Lower lobe of right lung (tissue), 2 donors: ENCODE measurements around the gene B3GALT5. TPM values are rescaled to one million over a fixed set of nuclear protein-coding genes. Genes with fewer than 3 reads are reported as not detected.
"Not testable (repeated sequence)": the region's sequence is repeated elsewhere in the genome, so short reads cannot be mapped to it uniquely, and the experiment has no call there.

Experiments used
- ATAC-seq, 2 donors: fragments of 200-7000 bp; cut with Tn5 transposase; one replicate each; pipeline ENCODE4 v1.9.1; 2020 to 2022; ENCODE audit warnings: mild to moderate bottlenecking in 2 of 2, moderate library complexity in 2 of 2
- DNase-seq: peaks from one replicate; pipeline ENCODE4 v3.0.0-alpha.2; 2020
- H3K27ac ChIP-seq: fragments of 200-600 bp; one replicate; pipeline ENCODE4 v1.8.0; 2022
- H3K27me3 ChIP-seq: fragments of 200-600 bp; one replicate; pipeline ENCODE4 v1.8.0; 2022; ENCODE audit warnings: low read depth
- H3K36me3 ChIP-seq: fragments of 200-600 bp; one replicate; pipeline ENCODE4 v1.8.0; 2022; ENCODE audit warnings: mild to moderate bottlenecking
- H3K4me1 ChIP-seq: fragments of 200-600 bp; one replicate; pipeline ENCODE4 v1.8.0; 2022
- H3K4me3 ChIP-seq: fragments of 200-600 bp; one replicate; pipeline ENCODE4 v1.8.0; 2022; ENCODE audit warnings: mild to moderate bottlenecking
- H3K9me3 ChIP-seq: fragments of 200-600 bp; one replicate; pipeline ENCODE4 v1.8.0; 2022
- intact Hi-C: fragments of 100-400 bp; cut with DNase I; formaldehyde crosslinking; loops from one replicate; pipeline ENCODE4 v1.11.0; 2022
- total RNA-seq: library from RNA; stranded (reverse); fragmentation: NEBNext Ultra II Directional; extraction: Animal tissue kit (Norgen Biotek cat#: 25700); gene quantifications from one replicate; pipeline ENCODE4 v1.2.1, GENCODE V29; 2021
- TF ChIP-seq, protein P1 (sequence below): fragments of 200-600 bp; IDR thresholded peaks from one replicate; pipeline ENCODE4 v1.8.0; 2022; ENCODE audit warnings: antibody characterized with exemption, mild to moderate bottlenecking
- donor health status: DM: no; HTN: yes; CAD: no; lungs with severe emphysema.

Gene B3GALT5
- total RNA-seq, 1 donor from 2014 or later, result 1.5 TPM

DNA sequence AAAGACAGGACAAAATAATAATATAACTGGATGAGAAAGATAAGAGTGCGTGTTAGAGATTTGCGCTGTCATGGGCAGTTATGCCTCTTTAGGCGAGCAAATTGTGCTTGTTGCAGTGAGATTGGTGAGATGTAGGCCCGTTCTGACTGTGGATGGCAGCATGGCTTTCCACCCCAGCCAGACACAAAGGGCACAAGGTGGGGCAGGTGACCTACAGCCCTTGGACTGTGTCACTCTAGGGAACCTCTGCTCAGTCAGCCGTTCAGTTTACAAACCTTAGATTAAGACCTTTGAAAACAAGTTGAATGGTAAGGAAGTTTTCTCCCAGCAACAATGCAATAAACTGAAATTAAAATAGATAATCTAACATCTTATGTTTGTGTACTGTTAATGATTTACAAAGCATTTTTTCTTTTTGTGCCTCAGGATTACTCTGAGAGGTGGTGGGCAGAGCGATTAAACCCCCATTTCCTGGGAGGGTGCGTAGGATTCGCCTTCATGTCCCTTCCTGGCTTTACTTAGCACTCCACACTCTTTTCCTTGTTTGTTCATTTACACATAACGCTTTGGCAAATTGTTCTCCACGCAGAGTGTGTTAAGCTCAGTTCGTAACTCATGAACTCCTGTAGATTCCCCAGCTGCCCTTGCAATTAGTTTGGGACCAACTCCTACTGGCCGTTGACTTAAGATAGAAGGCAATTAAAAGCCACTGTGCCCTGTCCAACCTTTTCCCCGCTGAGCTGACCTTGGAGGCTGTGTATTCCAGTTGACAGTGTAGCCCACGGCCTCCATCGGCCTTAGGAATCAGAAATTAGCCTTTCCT, 74.1 kb downstream of the B3GALT5 start:
- Histone ChIP-seq H3K27ac (no peak overlapping the region), H3K4me1 (no peaks in the 10 kb centered on the region), H3K36me3 (no peaks in the 10 kb centered on the region), H3K27me3 (no peaks in the 10 kb centered on the region), H3K4me3 (no peak overlapping the region), H3K9me3 (no peaks in the 10 kb centered on the region)
- TF ChIP-seq, protein P1, sequence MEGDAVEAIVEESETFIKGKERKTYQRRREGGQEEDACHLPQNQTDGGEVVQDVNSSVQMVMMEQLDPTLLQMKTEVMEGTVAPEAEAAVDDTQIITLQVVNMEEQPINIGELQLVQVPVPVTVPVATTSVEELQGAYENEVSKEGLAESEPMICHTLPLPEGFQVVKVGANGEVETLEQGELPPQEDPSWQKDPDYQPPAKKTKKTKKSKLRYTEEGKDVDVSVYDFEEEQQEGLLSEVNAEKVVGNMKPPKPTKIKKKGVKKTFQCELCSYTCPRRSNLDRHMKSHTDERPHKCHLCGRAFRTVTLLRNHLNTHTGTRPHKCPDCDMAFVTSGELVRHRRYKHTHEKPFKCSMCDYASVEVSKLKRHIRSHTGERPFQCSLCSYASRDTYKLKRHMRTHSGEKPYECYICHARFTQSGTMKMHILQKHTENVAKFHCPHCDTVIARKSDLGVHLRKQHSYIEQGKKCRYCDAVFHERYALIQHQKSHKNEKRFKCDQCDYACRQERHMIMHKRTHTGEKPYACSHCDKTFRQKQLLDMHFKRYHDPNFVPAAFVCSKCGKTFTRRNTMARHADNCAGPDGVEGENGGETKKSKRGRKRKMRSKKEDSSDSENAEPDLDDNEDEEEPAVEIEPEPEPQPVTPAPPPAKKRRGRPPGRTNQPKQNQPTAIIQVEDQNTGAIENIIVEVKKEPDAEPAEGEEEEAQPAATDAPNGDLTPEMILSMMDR, result no peak
- DNase-seq (no peak), ATAC-seq (no peak)
- intact Hi-C loops, result no loop called here

DNA sequence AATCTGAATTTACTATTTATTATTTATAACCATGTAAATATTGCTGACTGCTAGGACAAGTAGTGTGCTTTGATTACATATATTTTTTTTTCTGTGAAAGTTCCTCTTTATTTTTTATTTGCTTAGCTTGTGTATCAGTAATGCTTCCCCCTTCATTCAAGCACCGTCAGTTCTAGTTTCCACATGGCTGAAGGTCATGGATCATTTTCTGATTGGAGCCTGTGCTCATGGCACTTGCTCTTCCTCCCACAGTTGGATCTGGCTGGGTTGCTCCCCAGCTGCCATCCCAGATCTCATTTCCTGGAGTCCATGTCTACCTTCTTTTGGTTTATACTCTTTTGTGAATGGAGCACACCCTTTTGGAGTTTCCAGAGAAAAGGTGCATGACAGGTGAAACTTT, 75.3 kb downstream of the B3GALT5 start:
- no peaks in the 10 kb centered on the region for H3K9me3 ChIP-seq
- ATAC-seq, result no peak

DNA sequence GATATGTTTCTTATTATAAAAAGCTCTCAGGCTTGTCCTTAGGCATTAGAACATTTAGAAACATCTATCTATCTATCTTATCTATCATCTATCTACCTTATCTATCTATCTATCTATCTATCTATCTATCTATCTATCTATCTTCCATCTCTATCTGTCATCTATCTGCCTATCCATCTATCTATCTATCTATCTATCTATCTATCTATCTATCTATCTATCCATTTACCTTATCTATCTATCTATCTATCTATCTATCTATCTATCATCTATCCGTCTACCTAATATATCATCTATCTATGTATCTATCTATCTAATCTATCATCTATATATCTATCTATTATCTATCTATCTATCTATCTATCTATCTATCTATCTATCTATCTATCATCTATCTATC, 77.1 kb downstream of the B3GALT5 start:
- H3K36me3 ChIP-seq, H3K9me3 ChIP-seq, ATAC-seq, H3K4me1 ChIP-seq, H3K27me3 ChIP-seq, intact Hi-C loops, H3K4me3 ChIP-seq, DNase-seq, H3K27ac ChIP-seq: not testable (repeated sequence)

More for the DNA sequence above, 75.3 kb downstream of the B3GALT5 start:
- H3K27me3 ChIP-seq, result no peaks in the 10 kb centered on the region
- no peak overlapping the region for H3K4me3 ChIP-seq
- intact Hi-C loops, result no loop called here
- H3K27ac ChIP-seq, result no peak overlapping the region
- H3K36me3 ChIP-seq, result no peaks in the 10 kb centered on the region
- no peak for DNase-seq
- no peaks in the 10 kb centered on the region for H3K4me1 ChIP-seq
- TF ChIP-seq, protein P1, result no peak

DNA sequence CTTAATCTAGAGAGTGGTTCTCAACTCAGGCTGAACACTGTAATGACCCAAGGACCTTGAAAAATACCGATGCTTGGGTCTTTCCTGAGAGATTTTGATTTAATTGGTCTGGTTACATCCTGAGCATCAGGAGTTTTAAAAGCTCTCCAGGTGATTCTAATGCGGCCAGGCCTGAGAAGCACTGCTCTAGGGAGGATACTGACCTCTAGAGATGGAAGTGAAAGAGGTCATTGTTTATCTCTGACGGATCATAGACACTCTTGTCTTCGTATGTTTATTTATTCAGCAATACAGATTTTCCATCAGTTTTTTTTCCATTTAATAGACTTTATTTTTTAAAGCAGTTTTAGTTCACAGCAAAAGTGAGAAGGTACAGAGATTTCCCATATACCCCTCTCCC, 77.7 kb downstream of the B3GALT5 start:
- no peak for ATAC-seq
- no peak for DNase-seq
- no peak overlapping the region for H3K4me3 ChIP-seq
- intact Hi-C loops, result no loop called here
- H3K27me3 ChIP-seq, result no peaks in the 10 kb centered on the region
- H3K4me1 ChIP-seq, result no peaks in the 10 kb centered on the region
- TF ChIP-seq, protein P1, result no peak
- no peaks in the 10 kb centered on the region for H3K36me3 ChIP-seq
- no peaks in the 10 kb centered on the region for H3K9me3 ChIP-seq
- H3K27ac ChIP-seq, result no peak overlapping the region

DNA sequence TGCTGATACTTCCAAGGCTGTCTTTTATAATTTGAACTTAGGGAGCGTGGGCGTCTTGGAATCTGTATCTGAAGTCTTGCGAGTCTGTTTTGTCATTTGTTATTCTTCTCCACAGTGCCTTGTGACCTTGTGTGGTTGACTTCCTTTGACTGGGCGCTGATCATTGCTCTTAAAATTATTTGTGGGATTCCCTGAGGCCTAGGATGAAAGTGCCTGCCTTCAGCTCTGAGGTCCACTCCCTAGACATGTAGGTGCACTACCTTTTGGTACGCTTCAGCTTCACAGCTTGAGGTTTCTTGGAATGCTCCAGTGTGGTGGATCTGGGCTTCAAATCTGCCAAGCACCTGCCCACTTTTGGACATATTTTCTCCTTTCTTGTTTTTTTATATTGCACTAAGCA, 82.0 kb downstream of the B3GALT5 start:
- ATAC-seq (no peak), DNase-seq (no peak)
- no peaks in the 10 kb centered on the region for H3K36me3 ChIP-seq
- no peak overlapping the region for H3K4me3 ChIP-seq
- TF ChIP-seq, protein P1, result no peak
- intact Hi-C loops, result no loop called here
- no peak overlapping the region for H3K27ac ChIP-seq
- H3K9me3 ChIP-seq, result no peaks in the 10 kb centered on the region
- H3K27me3 ChIP-seq, result no peaks in the 10 kb centered on the region
- H3K4me1 ChIP-seq, result no peaks in the 10 kb centered on the region

DNA sequence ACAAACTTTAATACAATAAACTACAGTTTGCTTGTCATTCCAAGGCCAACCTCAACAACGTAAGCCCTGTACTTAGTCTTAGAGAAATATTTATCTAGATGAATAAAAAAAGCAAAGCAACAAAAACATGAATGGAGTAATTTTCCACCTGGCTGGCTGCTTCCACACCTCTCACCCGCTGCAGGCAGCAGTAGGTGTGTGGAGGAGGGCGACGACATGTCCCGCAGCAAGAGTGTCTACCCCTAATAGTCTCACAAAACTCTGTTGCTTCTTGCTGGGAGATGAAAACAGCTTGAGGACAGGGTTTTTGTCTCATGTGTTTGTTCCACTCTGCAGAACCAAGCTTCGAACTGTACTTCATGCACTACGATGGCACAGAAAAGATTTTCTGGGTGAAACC, 83.5 kb downstream of the B3GALT5 start:
- DNase-seq (no peak), ATAC-seq (no peak)
- intact Hi-C loops, result no loop called here
- H3K27ac ChIP-seq, result no peak overlapping the region
- no peaks in the 10 kb centered on the region for H3K36me3 ChIP-seq
- no peak overlapping the region for H3K4me3 ChIP-seq
- TF ChIP-seq, protein P1, result no peak
- no peaks in the 10 kb centered on the region for H3K27me3 ChIP-seq
- no peaks in the 10 kb centered on the region for H3K9me3 ChIP-seq
- H3K4me1 ChIP-seq, result no peaks in the 10 kb centered on the region
